Measurements from ENCODE around the gene VSIG10. TPM values are rescaled to one million over a fixed set of nuclear protein-coding genes. Genes with fewer than 3 reads are reported as not detected.
A peak's percentile ranks its signal among the peaks of the same experiment; 100 is the strongest.

Gene VSIG10
- total and polyA plus RNA-seq, 2 of the 13 experiments (the other 11 are each of a cell fraction or from before 2014, with no cell fraction given): 25.6 to 42.5 TPM

DNA sequence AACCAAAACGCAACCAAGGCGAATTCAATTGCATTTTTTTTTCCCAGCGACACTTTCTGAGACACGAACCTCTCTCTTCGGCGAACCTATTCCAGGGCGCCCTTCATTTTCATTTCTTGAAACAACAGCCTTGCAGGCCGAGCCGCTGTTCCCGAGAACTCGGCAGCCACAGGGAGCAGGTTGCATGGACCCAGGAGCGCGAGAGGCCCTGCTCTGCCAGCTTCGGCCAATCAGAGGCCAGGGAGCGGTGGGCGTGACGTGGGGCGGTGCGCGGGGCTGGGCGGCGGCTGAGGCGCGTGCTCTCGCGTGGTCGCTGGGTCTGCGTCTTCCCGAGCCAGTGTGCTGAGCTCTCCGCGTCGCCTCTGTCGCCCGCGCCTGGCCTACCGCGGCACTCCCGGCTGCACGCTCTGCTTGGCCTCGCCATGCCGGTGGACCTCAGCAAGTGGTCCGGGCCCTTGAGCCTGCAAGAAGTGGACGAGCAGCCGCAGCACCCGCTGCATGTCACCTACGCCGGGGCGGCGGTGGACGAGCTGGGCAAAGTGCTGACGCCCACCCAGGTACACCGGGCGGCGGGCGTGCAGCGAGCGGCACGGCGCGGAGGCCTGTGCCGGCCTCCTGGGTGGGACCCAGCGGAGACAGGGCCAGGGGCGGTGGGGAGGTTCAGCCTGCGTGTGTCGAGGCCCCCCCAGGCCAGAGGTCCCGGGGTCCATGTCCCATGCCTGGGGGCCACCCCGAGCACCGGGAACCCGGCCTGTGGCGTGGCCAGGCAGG lies 32.2 kb upstream of the VSIG10 start, which contains the start of gene PEBP1 (continued):
- TF ChIP-seq ZNF652 (CRISPR knock-in tag; IDR thresholded peaks at IDR 0.05; ENCODE audit: borderline replicate concordance, low read depth): no peak
- TF ChIP-seq ZNF615 (CRISPR knock-in tag; IDR thresholded peaks at IDR 0.05; ENCODE audit: borderline replicate concordance): no peak
- TF ChIP-seq, protein P1, sequence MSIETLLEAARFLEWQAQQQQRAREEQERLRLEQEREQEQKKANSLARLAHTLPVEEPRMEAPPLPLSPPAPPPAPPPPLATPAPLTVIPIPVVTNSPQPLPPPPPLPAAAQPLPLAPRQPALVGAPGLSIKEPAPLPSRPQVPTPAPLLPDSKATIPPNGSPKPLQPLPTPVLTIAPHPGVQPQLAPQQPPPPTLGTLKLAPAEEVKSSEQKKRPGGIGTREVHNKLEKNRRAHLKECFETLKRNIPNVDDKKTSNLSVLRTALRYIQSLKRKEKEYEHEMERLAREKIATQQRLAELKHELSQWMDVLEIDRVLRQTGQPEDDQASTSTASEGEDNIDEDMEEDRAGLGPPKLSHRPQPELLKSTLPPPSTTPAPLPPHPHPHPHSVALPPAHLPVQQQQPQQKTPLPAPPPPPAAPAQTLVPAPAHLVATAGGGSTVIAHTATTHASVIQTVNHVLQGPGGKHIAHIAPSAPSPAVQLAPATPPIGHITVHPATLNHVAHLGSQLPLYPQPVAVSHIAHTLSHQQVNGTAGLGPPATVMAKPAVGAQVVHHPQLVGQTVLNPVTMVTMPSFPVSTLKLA (IDR thresholded peaks at IDR 0.05): peak; percentile 69
- peak; percentile 35; the same call in 1 of the 2 replicates for TF ChIP-seq CEBPG (CRISPR knock-in tag; IDR thresholded peaks at IDR 0.05)
- no peak for TF ChIP-seq MTF2 (CRISPR knock-in tag; IDR thresholded peaks at IDR 0.05; ENCODE audit: borderline replicate concordance)
- TF ChIP-seq MXD4 (CRISPR knock-in tag; IDR thresholded peaks at IDR 0.05): peak; percentile 73
- TF ChIP-seq, protein P2, sequence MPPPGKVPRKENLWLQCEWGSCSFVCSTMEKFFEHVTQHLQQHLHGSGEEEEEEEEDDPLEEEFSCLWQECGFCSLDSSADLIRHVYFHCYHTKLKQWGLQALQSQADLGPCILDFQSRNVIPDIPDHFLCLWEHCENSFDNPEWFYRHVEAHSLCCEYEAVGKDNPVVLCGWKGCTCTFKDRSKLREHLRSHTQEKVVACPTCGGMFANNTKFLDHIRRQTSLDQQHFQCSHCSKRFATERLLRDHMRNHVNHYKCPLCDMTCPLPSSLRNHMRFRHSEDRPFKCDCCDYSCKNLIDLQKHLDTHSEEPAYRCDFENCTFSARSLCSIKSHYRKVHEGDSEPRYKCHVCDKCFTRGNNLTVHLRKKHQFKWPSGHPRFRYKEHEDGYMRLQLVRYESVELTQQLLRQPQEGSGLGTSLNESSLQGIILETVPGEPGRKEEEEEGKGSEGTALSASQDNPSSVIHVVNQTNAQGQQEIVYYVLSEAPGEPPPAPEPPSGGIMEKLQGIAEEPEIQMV (CRISPR knock-in tag; IDR thresholded peaks at IDR 0.05; ENCODE audit: low read depth): peak; percentile 62; the same call in 1 of the 2 replicates
- TF ChIP-seq ZNF883 (CRISPR knock-in tag; IDR thresholded peaks at IDR 0.05; ENCODE audit: not compliant biosample characterization): peak; percentile 96
- peak; percentile 72; the same call in 1 of the 2 replicates for TF ChIP-seq RXRA (CRISPR knock-in tag; IDR thresholded peaks at IDR 0.05)
- no peak; the same call in 1 of the 2 replicates for TF ChIP-seq NFKBIZ (CRISPR knock-in tag; IDR thresholded peaks at IDR 0.05)
- TF ChIP-seq, protein P3, sequence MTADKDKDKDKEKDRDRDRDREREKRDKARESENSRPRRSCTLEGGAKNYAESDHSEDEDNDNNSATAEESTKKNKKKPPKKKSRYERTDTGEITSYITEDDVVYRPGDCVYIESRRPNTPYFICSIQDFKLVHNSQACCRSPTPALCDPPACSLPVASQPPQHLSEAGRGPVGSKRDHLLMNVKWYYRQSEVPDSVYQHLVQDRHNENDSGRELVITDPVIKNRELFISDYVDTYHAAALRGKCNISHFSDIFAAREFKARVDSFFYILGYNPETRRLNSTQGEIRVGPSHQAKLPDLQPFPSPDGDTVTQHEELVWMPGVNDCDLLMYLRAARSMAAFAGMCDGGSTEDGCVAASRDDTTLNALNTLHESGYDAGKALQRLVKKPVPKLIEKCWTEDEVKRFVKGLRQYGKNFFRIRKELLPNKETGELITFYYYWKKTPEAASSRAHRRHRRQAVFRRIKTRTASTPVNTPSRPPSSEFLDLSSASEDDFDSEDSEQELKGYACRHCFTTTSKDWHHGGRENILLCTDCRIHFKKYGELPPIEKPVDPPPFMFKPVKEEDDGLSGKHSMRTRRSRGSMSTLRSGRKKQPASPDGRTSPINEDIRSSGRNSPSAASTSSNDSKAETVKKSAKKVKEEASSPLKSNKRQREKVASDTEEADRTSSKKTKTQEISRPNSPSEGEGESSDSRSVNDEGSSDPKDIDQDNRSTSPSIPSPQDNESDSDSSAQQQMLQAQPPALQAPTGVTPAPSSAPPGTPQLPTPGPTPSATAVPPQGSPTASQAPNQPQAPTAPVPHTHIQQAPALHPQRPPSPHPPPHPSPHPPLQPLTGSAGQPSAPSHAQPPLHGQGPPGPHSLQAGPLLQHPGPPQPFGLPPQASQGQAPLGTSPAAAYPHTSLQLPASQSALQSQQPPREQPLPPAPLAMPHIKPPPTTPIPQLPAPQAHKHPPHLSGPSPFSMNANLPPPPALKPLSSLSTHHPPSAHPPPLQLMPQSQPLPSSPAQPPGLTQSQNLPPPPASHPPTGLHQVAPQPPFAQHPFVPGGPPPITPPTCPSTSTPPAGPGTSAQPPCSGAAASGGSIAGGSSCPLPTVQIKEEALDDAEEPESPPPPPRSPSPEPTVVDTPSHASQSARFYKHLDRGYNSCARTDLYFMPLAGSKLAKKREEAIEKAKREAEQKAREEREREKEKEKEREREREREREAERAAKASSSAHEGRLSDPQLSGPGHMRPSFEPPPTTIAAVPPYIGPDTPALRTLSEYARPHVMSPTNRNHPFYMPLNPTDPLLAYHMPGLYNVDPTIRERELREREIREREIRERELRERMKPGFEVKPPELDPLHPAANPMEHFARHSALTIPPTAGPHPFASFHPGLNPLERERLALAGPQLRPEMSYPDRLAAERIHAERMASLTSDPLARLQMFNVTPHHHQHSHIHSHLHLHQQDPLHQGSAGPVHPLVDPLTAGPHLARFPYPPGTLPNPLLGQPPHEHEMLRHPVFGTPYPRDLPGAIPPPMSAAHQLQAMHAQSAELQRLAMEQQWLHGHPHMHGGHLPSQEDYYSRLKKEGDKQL (CRISPR knock-in tag; IDR thresholded peaks at IDR 0.05; ENCODE audit: low read depth): peak; percentile 29; the same call in 1 of the 2 replicates
- TF ChIP-seq ZNF747 (CRISPR knock-in tag; IDR thresholded peaks at IDR 0.05; ENCODE audit: borderline replicate concordance): peak; percentile 93
- TF ChIP-seq, protein P4, sequence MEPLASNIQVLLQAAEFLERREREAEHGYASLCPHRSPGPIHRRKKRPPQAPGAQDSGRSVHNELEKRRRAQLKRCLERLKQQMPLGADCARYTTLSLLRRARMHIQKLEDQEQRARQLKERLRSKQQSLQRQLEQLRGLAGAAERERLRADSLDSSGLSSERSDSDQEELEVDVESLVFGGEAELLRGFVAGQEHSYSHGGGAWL (CRISPR knock-in tag; IDR thresholded peaks at IDR 0.05): peak; percentile 79
- TF ChIP-seq ZFP62 (CRISPR knock-in tag; IDR thresholded peaks at IDR 0.05): no peak
- no peak for TF ChIP-seq AGO1 (IDR thresholded peaks at IDR 0.05; ENCODE audit: low read depth, low read length, poor library complexity, severe bottlenecking)
- TF ChIP-seq, protein P5, sequence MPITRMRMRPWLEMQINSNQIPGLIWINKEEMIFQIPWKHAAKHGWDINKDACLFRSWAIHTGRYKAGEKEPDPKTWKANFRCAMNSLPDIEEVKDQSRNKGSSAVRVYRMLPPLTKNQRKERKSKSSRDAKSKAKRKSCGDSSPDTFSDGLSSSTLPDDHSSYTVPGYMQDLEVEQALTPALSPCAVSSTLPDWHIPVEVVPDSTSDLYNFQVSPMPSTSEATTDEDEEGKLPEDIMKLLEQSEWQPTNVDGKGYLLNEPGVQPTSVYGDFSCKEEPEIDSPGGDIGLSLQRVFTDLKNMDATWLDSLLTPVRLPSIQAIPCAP (CRISPR knock-in tag; IDR thresholded peaks at IDR 0.05; ENCODE audit: low read depth): no peak; the same call in none of the 2 replicates
- peak; percentile 86; the same call in 1 of the 2 replicates for TF ChIP-seq ARID2 (CRISPR knock-in tag; IDR thresholded peaks at IDR 0.05; ENCODE audit: borderline replicate concordance)
- peak; percentile 55 for TF ChIP-seq TEAD3 (CRISPR knock-in tag; optimal IDR thresholded peaks at IDR 0.05; ENCODE audit: borderline replicate concordance)
- no peak for TF ChIP-seq ZSCAN30 (CRISPR knock-in tag; IDR thresholded peaks at IDR 0.05)
